MCF 10A (cell line): Measurements from ENCODE around the gene SPTB. TPM values are rescaled to one million over a fixed set of nuclear protein-coding genes. Genes with fewer than 3 reads are reported as not detected.

Source experiments
- BruUV-seq: library from RNA; stranded (reverse); fragments of 400-500 nt; replicated peaks from 2 replicates; lab custom pipeline; 2021; lab: Mats Ljungman, UMichigan
- CTCF ChIA-PET: fragments of 300-600 bp; sonication (Branson Sonifier 250); formaldehyde crosslinking; extraction: SDS; loops from one replicate; lab custom pipeline; 2021; ENCODE audit warnings: antibody characterized with exemption, inconsistent platforms; lab: Yijun Ruan, JAX
- POLR2A ChIA-PET: fragments of 300-600, 350-650 bp; sonication (Branson Sonifier 250); formaldehyde crosslinking; extraction: SDS; loops from one replicate; lab custom pipeline; 2020; ENCODE audit warnings: antibody characterized with exemption, inconsistent platforms; lab: Yijun Ruan, JAX
- DNase-seq: peaks from one replicate; pipeline ENCODE4 v3.0.0-alpha.2; 2018; ENCODE audit not compliant: unreplicated experiment
- H3K27ac Mint-ChIP-seq: one replicate; pipeline ENCODE4 v1.8.0; 2022; ENCODE audit warnings: mild to moderate bottlenecking, low read depth, mixed read lengths; ENCODE audit not compliant: unreplicated experiment
- H3K27me3 Mint-ChIP-seq: one replicate; pipeline ENCODE4 v1.8.0; 2022; ENCODE audit warnings: mixed read lengths; ENCODE audit not compliant: insufficient read depth, unreplicated experiment
- H3K36me3 Mint-ChIP-seq: one replicate; pipeline ENCODE4 v1.8.0; 2022; ENCODE audit warnings: mild to moderate bottlenecking, moderate library complexity, mixed read lengths; ENCODE audit not compliant: insufficient read depth, unreplicated experiment
- H3K4me1 Mint-ChIP-seq: one replicate; pipeline ENCODE4 v1.8.0; 2022; ENCODE audit warnings: mixed read lengths; ENCODE audit not compliant: insufficient read depth, unreplicated experiment
- H3K4me3 Mint-ChIP-seq: one replicate; pipeline ENCODE4 v1.8.0; 2022; ENCODE audit warnings: mild to moderate bottlenecking, moderate library complexity, mixed read lengths; ENCODE audit not compliant: unreplicated experiment
- H3K9me3 Mint-ChIP-seq: one replicate; pipeline ENCODE4 v1.8.0; 2022; ENCODE audit warnings: mixed read lengths; ENCODE audit not compliant: unreplicated experiment
- CTCF ChIP-seq: fragments of 200-600 bp; IDR thresholded peaks from one replicate; pipeline ENCODE4 v1.8.0; 2022; ENCODE audit warnings: antibody characterized with exemption, mild to moderate bottlenecking; ENCODE audit not compliant: unreplicated experiment
- intact Hi-C: fragments of 100-400 bp; cut with micrococcal nuclease; formaldehyde crosslinking; loops from 2 replicates; pipeline ENCODE4 v1.14.1; 2022
- total RNA-seq: library from RNA; stranded (reverse); gene quantifications from 2 replicates; pipeline ENCODE4 v1.2.3, GENCODE V29; 2022

SPTB gene
- total RNA-seq, 1 experiment from 2014 or later: 1.3 TPM

- ChIA-PET CTCF (no interaction called here), POLR2A (interaction anchor here (0.5 to 0.6 kb wide), 2 partner anchors 31 to 55 kb away, joined by 3 to 4 read pairs; no protein-coding TSS in a partner anchor)
- H3K27ac Mint-ChIP-seq: no peak overlapping the region
- no TSS peak for BruUV-seq
- no peak for DNase-seq
- TF ChIP-seq CTCF: no peak
- no peaks in the 10 kb centered on the region for H3K27me3 Mint-ChIP-seq
- no peak overlapping the region for H3K4me3 Mint-ChIP-seq
- no peaks in the 10 kb centered on the region for H3K9me3 Mint-ChIP-seq
- no peaks in the 10 kb centered on the region for H3K4me1 Mint-ChIP-seq
- H3K36me3 Mint-ChIP-seq: peaks cover 71% of the 10 kb centered on the region
- intact Hi-C loops: no loop called here
Measured at GRCh38 chr14:64736271-64737169, 143.2 kb downstream of the SPTB start.

- ChIA-PET POLR2A (interaction anchor here (0.6 to 1.0 kb wide), 2 partner anchors 10 to 1874 kb away, joined by 3 read pairs; no protein-coding TSS in a partner anchor), CTCF (interaction anchor here (0.6 kb wide), 1 partner anchor 13 kb away, joined by 3 read pairs; no protein-coding TSS in a partner anchor)
- no peak for TF ChIP-seq CTCF
- Mint-ChIP-seq H3K27ac (peak overlapping the region; percentile 74), H3K4me3 (no peak overlapping the region), H3K36me3 (peaks cover 62% of the 10 kb centered on the region), H3K4me1 (no peaks in the 10 kb centered on the region), H3K27me3 (no peaks in the 10 kb centered on the region), H3K9me3 (no peaks in the 10 kb centered on the region)
- intact Hi-C loops: no loop called here
- no TSS peak for BruUV-seq
- DNase-seq: no peak
Measured at GRCh38 chr14:64734990-64735389, 144.7 kb downstream of the SPTB start.

- POLR2A ChIA-PET: interaction anchor here (0.6 to 1.0 kb wide), 3 partner anchors 9 to 207 kb away, joined by 3 read pairs; no protein-coding TSS in a partner anchor
- CTCF ChIA-PET: interaction anchor here (0.7 kb wide), 1 partner anchor 297 kb away, joined by 3 read pairs; no protein-coding TSS in a partner anchor
- Mint-ChIP-seq H3K27ac (no peak overlapping the region), H3K27me3 (no peaks in the 10 kb centered on the region), H3K36me3 (peaks cover 60% of the 10 kb centered on the region), H3K4me1 (peaks cover 6% of the 10 kb centered on the region), H3K9me3 (no peaks in the 10 kb centered on the region), H3K4me3 (no peak overlapping the region)
- TF ChIP-seq CTCF: no peak
- intact Hi-C loops: no loop called here
- DNase-seq: no peak
- no TSS peak for BruUV-seq
Measured at GRCh38 chr14:64733899-64734298, 145.8 kb downstream of the SPTB start.

GRCh38 chr14:64733321-64733720 lies 146.4 kb downstream of the SPTB start:
- intact Hi-C loops: no loop called here
- H3K9me3 Mint-ChIP-seq: no peaks in the 10 kb centered on the region
- TSS peak; percentile 14 for BruUV-seq
- H3K4me1 Mint-ChIP-seq: peaks cover 6% of the 10 kb centered on the region
- no peak overlapping the region for H3K4me3 Mint-ChIP-seq
- CTCF ChIA-PET: no interaction called here
- H3K27ac Mint-ChIP-seq: no peak overlapping the region
- H3K36me3 Mint-ChIP-seq: peaks cover 55% of the 10 kb centered on the region
- DNase-seq: no peak
- TF ChIP-seq CTCF: no peak
- POLR2A ChIA-PET: no interaction called here
- no peaks in the 10 kb centered on the region for H3K27me3 Mint-ChIP-seq
